Activated CD4-positive, alpha-beta T cell treated with anti-CD3 and anti-CD28 coated beads for 48 hours (primary cell): ENCODE results near the gene ANKRD33.

Source experiments
- DNase-seq: peaks from one replicate; pipeline ENCODE4 v3.0.0-alpha.2; 2020

ANKRD33 gene

GRCh38 chr12:51921017-51921725, 33.3 kb downstream of the ANKRD33 start:
- DNase-seq, result no peak

- no peak for DNase-seq
These were observed 34.2 kb downstream of the ANKRD33 start for GRCh38 chr12:51922146-51922545.

- no peak for DNase-seq
These were observed 35.0 kb downstream of the ANKRD33 start for GRCh38 chr12:51922762-51923505.

GRCh38 chr12:51923506-51924365, 35.8 kb downstream of the ANKRD33 start:
- DNase-seq, result peak; percentile 69

- no peak for DNase-seq
These were observed 36.8 kb downstream of the ANKRD33 start for GRCh38 chr12:51924551-51925319.

- DNase-seq, result no peak
These were observed 37.6 kb downstream of the ANKRD33 start for GRCh38 chr12:51925346-51926063.

- no peak for DNase-seq
These were observed 38.2 kb downstream of the ANKRD33 start for GRCh38 chr12:51926064-51926632.

GRCh38 chr12:51926718-51927117, 38.8 kb downstream of the ANKRD33 start:
- DNase-seq, result peak; percentile 74

- DNase-seq, result no peak
These were observed 44.5 kb downstream of the ANKRD33 start for GRCh38 chr12:51932218-51933076.

GRCh38 chr12:51934080-51934479, 46.2 kb downstream of the ANKRD33 start:
- no peak for DNase-seq

- no peak for DNase-seq
These were observed 50.0 kb downstream of the ANKRD33 start for GRCh38 chr12:51937926-51938325.

GRCh38 chr12:51938726-51939125, 50.8 kb downstream of the ANKRD33 start:
- no peak for DNase-seq

GRCh38 chr12:51941011-51941581, 53.2 kb downstream of the ANKRD33 start:
- no peak for DNase-seq
